ENCODE data around the gene SAMD8.
"Not testable (repeated sequence)": the region's sequence is repeated elsewhere in the genome, so short reads cannot be mapped to it uniquely, and the experiment has no call there.

The SAMD8 gene

GRCh38 chr10:75084834-75085384 lies 26.5 kb upstream of the SAMD8 start:
- DNase-seq (ENCODE audit: low read depth in 3 of 3): no peak

DNA sequence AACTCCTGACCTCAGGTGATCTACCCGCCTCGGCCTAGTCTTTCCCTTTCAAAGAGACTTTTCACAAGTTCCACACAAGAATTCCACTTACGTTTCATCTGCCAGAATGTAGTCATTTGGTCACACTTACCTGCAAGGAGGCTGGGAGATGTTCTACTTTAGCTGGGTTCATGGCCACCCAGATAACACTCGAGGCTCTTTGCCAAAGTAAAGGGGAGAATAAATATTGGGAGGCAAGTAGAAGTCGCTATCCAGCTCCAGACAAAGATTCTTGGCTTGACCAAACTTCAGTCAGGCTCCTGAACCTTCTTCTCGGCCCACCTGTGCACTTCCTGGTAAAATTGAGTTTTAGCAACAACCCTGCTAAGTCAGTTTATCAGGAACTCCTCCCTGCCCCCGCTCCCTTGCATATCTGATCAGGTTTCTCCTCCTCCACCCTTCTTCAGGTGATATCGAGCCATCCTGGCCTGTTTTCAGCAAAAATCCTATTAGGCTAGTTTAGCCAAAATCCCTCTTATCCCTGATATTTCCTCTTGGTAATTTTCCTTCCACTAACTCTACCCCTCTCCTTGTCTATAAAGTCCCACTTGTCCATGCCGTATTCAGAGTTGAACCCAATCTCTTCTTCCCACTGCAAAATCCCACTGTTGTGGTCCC lies 25.1 kb upstream of the SAMD8 start:
- DNase-seq (ENCODE audit: low read depth in 3 of 3): no peak

DNA sequence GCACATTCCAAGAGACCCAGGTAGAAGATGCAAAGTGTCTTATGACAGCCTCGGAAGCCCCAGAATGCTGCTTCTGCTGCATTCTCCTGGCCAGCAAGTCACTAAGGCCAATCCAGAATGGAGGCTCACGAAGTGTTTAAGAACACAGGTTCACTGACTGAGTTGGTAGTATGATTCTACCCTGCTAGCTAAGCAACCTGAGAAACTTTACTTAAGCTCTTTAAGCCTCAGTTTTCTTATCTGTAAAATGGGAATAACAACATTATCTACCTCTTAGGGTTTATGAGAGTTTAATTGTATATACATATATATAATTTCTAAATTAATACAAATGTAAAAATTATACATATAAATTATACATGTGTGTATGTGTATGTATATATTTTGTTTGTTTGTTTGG lies 22.8 kb upstream of the SAMD8 start:
- DNase-seq (ENCODE audit: low read depth in 3 of 3): no peak

DNA sequence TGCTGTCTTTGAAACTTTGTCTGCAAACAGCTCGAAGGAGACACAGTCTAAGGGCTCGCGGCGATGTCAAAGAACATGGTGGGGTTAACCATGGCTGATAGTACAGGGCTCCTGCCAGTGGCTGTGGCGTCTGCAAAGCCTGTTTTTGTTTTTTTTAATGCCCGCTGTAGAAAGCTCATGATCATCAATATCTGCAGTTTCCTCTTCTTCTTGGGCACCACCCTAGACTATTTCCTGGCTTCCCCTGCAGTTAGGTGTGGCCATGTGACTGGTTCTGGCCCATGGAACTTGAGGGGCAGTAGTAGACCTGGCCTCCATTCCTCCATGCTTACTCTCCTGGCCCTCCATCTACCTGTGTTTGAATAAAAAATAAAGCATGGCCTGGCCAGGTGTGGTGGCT lies 21.8 kb upstream of the SAMD8 start:
- no peak for DNase-seq (ENCODE audit: low read depth in 3 of 3)

GRCh38 chr10:75091146-75091545 lies 20.3 kb upstream of the SAMD8 start:
- DNase-seq (ENCODE audit: low read depth in 3 of 3): no peak

DNA sequence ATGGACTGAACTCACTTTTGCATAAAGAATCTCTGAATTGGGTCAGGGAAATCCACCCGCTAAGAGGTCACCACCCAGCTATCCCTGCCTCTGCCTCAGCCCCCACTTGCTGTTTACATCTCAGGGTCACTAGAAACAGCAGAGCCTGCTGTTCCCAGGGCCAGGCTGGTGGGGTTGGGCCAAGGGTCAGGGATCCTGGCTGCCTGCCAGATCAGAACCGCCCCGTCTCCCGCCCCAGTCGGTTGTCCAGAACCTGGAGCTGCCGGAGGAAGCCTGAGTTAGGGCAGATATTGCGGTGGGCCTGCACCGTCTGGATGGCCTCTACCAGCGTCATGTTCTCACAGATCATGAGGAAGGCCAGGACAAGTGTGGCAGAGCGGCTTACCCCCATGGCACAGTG lies 17.0 kb upstream of the SAMD8 start:
- DNase-seq (ENCODE audit: low read depth in 3 of 3): no peak

DNA sequence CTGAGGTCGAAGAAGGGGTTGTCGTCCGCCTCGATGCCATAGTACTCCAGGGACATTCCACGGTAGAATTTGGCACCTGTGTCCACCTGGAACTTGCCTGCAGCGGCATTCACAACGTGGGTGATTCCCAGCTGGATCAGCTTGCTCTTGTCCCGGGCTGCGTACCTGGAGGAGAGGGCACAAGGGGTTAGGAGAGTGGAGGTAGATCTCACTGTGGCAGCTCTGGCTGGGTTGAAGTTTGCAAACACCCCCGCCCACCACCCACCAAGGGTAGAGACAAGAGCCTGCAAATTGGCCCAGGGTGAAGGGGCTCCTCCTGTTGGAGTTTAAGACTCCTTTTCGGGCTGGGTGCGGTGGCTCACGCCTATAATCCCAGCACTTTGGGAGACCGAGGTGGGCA lies 15.8 kb upstream of the SAMD8 start:
- no peak for DNase-seq (ENCODE audit: low read depth in 3 of 3)

- DNase-seq (ENCODE audit: low read depth in 3 of 3): no peak
These were observed 14.7 kb upstream of the SAMD8 start for GRCh38 chr10:75096749-75097148.

DNA sequence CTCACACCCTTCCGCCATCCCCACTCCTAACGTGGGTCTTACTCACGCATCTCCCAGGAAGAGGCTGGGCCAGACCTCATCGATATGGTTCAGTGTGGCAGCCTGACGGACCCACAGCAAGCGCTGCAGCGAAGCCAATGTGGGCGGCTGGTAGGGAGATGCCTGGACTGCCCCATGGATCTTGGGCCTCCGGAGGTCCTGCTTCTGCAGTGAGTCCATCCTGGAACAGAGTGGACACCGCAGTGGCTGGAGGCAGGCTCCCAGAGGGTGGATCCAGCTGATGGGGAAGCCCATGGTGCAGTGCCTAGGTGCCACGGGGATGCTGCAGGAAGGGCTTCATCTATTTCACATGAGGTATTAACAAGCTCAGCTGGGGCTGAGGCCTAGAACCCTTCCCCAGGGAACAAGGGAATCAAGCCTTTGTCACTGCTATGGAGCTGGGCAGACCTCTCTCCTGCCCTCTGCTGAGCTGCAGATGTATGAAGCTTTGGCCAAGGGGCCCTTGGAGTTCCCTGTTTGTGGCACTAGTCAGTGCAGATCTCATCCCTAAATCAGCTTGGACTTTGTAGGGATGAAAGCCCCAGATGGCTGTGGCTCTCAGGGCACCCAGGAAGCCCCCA lies 13.7 kb upstream of the SAMD8 start:
- DNase-seq (ENCODE audit: low read depth in 3 of 3): no peak

- no peak for DNase-seq (ENCODE audit: low read depth in 3 of 3)
These were observed 12.4 kb upstream of the SAMD8 start for GRCh38 chr10:75098902-75099673.

DNA sequence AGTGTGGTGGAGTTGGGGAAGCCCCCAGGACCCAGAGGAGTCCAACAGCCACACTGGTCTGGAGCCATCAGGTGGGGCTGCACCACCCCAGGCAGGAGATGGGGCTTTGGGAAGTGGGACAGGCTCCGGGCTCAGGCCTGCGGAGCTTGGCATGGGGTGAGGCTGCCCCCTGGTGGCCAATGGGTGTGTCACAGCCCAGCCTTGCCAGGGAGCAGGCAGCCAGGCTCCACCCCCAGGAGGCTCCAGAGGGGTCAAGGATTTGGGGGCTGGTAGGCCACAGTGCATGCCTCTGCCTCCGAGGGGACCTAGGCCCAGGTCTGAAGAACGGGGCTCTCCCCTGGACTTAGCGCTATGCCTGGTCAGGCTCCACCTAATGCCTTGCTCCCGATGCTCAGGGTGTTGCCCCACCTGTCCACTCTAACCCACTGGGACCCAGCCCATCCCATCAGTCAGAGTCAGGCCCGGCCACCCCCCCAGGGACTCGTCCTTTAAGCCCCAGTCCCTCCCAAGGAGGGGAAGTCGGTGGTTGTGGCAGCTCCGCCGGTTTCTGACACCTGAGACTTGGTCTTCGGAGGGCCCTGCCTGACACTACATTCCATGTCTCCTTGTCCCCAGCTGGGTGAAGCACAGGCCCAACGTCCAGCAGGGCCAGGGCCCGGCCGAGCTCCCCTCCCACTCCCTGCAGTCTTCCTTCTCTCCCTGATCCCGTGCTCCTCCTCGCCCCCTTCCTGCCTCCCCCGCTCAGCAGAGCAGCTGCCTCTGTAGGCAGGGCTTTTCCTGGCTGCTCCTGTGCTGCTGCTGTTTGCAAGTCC lies 11.3 kb upstream of the SAMD8 start:
- peak; percentile 59 to 78 (median 74) for DNase-seq (ENCODE audit: low read depth in 3 of 3)

- DNase-seq (ENCODE audit: low read depth in 3 of 3): no peak
These were observed 10.6 kb upstream of the SAMD8 start for GRCh38 chr10:75100764-75101291.

DNA sequence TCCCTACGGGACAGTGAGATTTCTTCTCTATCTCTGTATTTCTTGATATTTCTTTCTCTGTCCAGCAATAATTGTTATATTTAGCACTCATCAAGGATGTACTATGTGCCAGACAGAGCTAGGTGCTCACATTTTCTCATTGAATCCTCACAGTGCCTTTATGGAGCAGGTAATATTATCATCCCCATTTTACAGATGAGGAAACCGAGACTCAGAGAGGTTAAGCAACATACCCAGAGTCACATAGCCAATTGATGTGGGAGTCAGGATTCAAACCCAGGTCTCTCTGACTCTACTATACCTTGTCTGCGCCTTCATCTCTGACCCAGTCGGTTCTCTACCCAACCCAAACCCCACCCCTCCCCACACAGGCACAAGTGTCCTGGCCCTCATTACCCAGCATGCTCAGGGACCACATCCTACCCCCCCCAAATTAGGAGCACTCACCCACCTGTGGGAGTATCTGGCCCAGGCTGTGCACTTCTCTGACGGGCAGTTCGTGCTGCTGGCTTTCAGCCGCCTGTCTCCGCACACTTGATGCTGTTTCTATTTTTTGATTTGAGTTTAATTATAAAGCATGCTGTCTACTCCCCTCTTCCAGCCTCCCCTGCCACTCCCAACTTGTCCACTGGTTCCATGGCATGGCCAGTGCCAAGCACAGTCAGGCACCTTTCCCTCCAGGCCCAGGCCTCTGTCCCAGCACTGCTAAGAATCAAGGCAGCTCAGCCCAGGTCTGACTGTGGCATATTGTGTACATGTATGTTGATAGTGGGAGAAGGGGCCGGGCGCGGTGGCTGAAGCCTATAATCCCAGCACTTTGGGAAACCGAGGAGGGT lies 9.8 kb upstream of the SAMD8 start:
- no peak for DNase-seq (ENCODE audit: low read depth in 3 of 3)

DNA sequence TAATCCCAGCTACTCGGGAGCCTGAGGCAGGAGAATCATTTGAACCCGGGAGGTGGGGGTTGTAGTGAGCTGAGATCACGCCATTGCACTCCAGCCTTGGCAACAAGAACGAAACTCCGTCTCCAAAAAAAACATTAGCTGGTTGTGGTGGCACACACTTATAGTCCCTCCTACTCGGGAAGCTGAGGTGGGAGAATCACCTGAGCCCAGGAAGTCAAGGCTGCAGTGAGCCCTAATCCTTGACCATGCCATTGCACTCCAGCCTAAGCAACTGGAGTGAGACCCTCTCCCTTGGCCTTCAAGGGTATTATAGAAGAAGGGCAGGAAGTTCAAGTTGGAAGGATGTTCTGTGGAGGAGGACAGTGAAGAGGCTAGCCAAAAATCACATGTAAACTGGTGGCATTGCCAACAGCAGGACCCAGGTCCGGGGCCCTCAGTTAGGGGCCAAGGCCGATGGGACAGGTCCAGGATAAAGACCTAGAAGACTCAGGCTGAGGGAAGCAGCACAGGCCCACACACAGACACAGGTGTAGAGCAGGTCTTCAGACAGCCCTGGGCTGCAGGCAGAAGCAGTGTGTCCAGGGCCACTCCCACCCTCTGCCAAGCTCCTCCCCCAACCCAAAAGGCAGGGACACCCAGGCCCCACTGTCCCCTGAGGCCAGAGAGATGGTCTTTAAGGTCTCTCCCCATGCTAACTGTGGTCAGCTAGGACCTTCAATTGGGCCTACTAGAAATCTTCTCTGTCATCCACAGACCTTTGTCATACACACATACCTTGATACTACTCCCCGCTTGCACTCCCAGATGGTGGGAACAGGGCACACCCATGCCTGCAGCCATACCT lies 8.4 kb upstream of the SAMD8 start:
- DNase-seq (ENCODE audit: low read depth in 3 of 3): no peak

DNA sequence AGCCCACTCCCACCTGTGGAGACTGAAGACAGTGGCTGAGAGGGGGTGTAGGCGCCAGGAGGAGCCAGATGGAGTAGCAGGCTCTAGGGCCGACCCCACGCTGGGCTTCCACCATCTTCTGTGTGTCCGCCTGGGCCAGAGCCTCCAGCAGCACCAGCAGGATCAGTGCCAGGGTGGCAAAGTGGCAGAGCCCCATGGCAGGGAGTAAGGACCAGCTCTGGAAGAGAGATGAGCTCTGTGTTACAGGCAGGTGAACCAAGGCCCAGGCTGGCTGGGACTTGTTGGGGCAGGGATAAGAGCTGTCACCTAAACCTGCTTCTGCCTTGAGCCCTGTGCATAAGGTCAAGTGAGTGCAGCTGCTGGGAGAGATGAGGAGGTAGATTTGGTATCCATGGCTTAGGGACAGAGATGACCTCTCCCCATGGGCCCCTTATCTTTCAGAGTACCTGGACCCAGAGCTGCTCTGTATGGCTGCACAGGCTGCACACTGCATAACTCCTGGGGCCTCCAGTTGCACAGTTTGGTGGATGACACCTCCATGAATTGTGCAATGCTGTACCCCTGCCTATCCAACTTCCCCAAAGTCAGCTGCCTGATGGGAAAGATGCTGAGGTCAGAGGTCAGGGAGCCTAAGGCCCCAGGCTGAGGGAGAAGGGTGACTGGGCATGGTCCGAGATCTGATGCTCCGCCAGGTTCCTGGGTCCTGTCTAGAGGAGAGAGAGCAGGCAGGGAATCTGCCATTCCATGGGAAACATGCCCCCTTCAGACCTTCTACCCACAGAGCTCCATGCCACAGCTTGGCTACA lies 7.4 kb upstream of the SAMD8 start:
- DNase-seq (ENCODE audit: low read depth in 3 of 3): no peak

DNA sequence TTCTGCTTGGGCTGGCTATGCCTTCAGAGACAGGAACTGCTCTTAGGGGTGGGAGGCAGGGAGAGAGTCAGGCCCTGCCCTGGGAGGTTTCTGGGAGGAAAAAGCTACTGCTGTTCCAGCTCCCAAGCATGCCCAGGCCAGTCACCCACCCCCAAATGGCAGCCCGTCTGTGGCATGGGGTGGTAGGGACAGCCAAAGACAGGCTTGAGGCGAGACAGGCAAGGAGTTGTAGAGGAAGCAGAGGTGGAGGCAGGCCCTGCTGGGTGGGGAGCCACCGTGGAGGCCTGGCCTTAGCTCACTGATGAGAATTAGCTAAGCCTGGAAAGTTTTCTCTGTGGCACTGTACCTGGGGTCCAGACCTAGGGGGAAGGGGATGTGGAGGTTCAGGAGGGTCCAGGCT lies 6.6 kb upstream of the SAMD8 start:
- DNase-seq (ENCODE audit: low read depth in 3 of 3): no peak

DNA sequence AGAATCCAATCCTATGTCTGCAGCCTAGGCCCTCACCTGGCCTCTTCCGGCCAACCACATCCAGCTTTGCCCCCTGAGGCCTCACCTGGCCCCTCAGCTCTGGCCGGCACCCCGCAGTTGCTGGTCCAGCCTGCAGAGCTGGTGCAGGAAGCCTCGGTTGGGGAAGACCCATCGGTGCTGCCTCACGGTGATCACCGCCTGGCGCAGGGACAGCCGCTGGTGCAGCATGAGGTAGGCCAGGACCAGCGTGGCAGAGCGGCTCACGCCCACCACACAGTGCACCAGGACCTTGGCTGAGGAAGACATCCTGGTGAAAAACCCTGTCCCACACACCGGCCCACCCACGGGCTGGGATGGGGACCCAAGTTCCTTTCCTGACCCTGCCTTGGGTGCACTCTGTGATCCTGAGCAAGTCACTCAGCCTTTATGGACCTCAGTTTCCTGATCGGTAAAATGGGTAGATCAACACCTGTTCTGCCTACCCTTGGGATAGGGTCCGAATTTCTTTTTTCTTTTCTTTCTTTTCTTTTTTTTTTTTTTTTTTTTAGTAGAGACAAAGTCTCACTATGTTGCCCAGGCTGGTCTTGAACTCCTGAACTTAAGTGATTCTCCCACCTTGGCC lies 5.8 kb upstream of the SAMD8 start:
- no peak for DNase-seq (ENCODE audit: low read depth in 3 of 3)

DNA sequence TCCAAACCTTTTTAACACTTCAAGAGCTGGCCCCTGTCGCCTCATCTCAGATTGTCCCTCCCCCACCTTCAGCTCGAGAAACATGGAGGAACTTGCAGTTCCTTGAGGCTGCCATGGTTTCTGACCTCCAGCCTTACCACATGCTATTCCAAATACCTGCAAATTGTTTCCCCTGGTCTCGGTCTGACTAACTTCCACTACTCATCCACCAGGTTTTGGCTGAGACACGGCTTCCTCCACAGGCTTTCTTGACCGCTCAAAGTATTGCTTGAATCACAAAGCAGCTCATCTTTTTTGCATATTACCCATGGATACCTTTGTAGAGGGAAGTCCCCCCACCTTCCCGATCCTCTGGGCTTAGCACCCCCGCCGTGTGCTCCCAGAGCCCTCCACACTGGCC lies 5.2 kb upstream of the SAMD8 start:
- DNase-seq (ENCODE audit: low read depth in 3 of 3): no peak

- not testable (repeated sequence) for DNase-seq (ENCODE audit: low read depth in 3 of 3)
These were observed 4.6 kb upstream of the SAMD8 start for GRCh38 chr10:75106891-75107290.

Measured in stimulated activated CD4-positive, alpha-beta T cell treated with anti-CD3 and anti-CD28 coated beads, TNF-alpha, amount 100 ng/mL, for 48 hours (primary cell).